ENCODE measurements around the gene CHL1.

DNA sequence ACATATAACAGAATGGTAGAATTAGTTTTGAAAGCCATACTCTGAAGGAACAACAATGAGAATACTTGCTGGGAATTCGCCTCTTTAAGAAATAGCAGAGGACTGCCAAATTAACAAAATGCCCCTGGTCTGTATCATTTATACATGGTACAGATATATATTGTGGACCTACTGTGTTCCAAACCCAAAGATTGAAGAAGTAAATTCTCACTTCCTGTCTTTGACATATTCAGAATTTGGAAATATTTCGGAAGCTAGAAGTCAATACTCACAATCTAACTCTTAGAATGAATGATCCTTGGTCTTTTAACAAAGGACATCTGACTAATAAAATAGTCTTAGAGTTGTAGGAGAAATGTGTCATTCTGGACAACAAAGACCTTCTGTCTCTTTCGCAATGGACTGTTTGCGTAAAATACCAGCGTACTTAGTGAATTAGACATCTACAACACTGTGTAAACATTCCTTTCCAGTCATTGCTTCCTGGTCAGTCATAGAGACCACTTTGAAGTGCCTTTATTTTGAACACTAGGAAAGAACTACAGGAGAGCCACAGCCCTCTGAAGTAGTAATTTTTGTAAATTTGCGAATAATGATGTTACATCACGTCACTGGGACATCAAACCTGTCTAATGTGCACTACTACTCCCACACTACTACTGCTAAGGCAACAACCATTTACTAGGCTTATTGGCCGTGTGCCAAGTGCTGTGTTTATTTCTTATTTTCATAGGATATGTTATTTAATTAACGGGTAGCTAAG, 68.0 kb downstream of the CHL1 start:
- TF ChIP-seq POLR2AphosphoS5 (IDR thresholded peaks at IDR 0.05; ENCODE audit: borderline replicate concordance, low read depth, low read length) (no peak), EZH2 (IDR thresholded peaks at IDR 0.05) (no peak), FOXP2 (optimal IDR thresholded peaks at IDR 0.05; ENCODE audit: control extremely low read depth, extremely low read length, insufficient read depth) (no peak)
